ENCODE data around the gene RRM2.

RRM2 gene

DNA sequence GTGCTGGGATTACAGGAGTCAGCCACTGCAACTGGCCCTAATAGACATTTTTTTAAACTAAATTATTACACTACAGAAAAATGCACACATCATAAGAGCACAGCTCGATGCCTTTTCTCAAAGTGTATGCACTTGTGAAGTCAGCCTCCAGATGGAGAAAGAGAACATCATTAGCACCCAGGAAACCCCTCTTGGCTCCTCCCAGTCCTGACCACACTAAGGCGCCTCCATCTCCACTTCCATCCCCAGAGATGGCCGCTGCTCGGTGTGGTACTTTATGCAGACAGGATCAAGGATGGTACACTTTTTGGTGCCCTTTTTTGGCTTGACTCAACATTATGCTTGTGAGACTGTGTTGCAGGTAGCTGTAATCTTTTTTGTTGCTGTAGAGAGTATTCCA is 34.8 kb downstream of the RRM2 start:
- no peak overlapping the region for H3K4me3 ChIP-seq (ENCODE audit: low read depth, low read length)
- TF ChIP-seq CTCF (IDR thresholded peaks at IDR 0.05; ENCODE audit: control insufficient read depth, extremely low read depth, insufficient read depth), result no peak
- DNase-seq (ENCODE audit: low read depth), result no peak

- DNase-seq (ENCODE audit: low read depth), result no peak
- no peak overlapping the region for H3K4me3 ChIP-seq (ENCODE audit: low read depth, low read length)
- TF ChIP-seq CTCF (IDR thresholded peaks at IDR 0.05; ENCODE audit: control insufficient read depth, extremely low read depth, insufficient read depth), result no peak
Measured at GRCh38 chr2:10158681-10159080, 36.1 kb downstream of the RRM2 start.

- no peak for DNase-seq (ENCODE audit: low read depth)
- no peak for TF ChIP-seq CTCF (IDR thresholded peaks at IDR 0.05; ENCODE audit: control insufficient read depth, extremely low read depth, insufficient read depth)
Measured at GRCh38 chr2:10159086-10159485, 36.5 kb downstream of the RRM2 start.

GRCh38 chr2:10159581-10160131 is 37.1 kb downstream of the RRM2 start:
- no peak overlapping the region for H3K4me3 ChIP-seq (ENCODE audit: low read depth, low read length)
- no peak for TF ChIP-seq CTCF (IDR thresholded peaks at IDR 0.05; ENCODE audit: control insufficient read depth, extremely low read depth, insufficient read depth)

More at GRCh38 chr2:10159086-10159485, 36.5 kb downstream of the RRM2 start:
- H3K4me3 ChIP-seq (ENCODE audit: low read depth, low read length), result no peak overlapping the region

DNA sequence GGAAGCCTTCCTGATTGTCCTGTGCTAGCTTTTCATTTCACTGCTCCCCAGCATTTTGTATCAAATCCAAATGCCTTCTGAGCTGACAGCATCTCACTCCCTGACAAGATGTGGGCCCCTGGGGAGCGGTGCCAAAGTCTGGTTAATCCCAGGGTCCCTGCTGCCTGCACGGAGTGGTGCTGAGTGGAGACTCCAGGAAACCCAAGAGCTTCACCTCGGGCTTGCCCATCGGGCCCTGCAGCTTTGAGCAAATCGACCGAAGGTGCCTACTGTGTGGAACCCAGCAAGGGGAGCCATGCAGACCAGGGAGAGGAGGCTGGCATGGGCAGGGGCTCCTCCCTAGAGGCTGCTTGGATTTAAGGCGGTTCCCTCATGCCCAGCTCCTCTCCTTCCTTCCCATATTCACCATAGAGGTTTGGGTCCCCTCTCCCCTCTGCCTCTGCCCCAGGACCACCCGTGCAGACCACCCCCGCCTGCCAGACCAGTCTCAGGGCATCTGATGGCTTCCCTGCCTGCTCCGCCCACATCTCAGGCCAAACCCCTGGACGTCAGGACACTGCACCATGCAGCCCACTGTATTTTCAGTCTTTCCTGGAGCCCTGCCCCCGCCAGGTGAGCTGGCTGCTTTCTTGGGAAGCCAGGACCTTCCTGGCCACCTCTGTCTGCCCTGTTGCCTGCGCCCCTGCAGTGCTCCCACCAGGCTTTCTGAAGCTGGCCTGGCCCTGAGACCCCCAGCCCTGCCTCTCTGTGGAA is 37.8 kb downstream of the RRM2 start:
- H3K4me3 ChIP-seq (ENCODE audit: low read depth, low read length), result no peak overlapping the region
- no peak for DNase-seq (ENCODE audit: low read depth)
- TF ChIP-seq CTCF (IDR thresholded peaks at IDR 0.05; ENCODE audit: control insufficient read depth, extremely low read depth, insufficient read depth), result no peak

More at GRCh38 chr2:10159581-10160131, 37.1 kb downstream of the RRM2 start:
- no peak for DNase-seq (ENCODE audit: low read depth)

DNA sequence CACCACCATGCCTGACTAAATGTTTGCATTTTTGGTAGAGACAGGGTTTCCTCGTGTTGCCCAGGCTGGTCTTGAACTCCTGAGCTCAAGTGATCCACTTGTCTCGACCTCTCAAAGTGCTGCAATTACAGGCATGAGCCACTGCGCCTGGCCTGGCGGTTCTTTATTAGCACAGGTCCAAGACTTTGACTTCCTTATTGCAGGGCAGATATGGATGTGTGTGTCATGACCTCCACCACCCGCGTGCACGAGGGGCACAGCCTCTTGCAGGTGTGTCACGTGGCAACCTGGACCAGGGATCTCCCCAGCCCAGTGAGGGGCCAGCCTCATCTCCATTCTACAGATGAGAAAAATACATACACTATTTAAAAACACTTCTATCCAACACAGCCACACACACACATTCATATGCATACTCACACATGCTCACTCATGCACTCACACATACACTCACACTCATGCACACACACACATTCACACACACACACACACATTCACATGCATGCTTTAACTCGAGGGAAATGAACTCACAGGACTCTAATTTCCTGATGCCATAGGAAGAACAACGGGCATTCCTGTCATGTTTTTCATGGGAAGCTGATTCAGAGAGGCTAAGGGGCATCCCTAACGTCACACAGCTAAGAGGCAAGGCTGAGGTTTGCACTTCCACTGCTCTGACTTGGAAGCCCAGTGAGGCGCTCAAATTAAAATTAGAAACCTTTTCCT is 38.8 kb downstream of the RRM2 start:
- TF ChIP-seq CTCF (IDR thresholded peaks at IDR 0.05; ENCODE audit: control insufficient read depth, extremely low read depth, insufficient read depth), result no peak
- no peak overlapping the region for H3K4me3 ChIP-seq (ENCODE audit: low read depth, low read length)

More for the DNA sequence above, 38.8 kb downstream of the RRM2 start:
- no peak for DNase-seq (ENCODE audit: low read depth)
